Epithelial cell of proximal tubule (primary cell): Measurements from ENCODE around the gene MAN2B2. TPM values are rescaled to one million over a fixed set of nuclear protein-coding genes. Genes with fewer than 3 reads are reported as not detected.

Source experiments
- DNase-seq: peaks from one replicate; pipeline ENCODE4 v3.0.0-alpha.2; 2011; ENCODE audit warnings: low read depth
- H3K4me3 ChIP-seq: 2 replicates; pipeline ENCODE4 v1.5.1; 2011; ENCODE audit warnings: low read depth, mild to moderate bottlenecking, low read length
- total RNA-seq: library from RNA; depleted of rRNA; stranded (reverse); fragments of >200 nt; gene quantifications from 2 replicates; pipeline ENCODE4 v1.2.3, GENCODE V29; 2015
- TF ChIP-seq, protein P1 (sequence below): conservative IDR thresholded peaks from 2 replicates; pipeline ENCODE4 v1.5.1; 2012; ENCODE audit warnings: low read depth, mild to moderate bottlenecking, low read length

The MAN2B2 gene
- total RNA-seq, 1 donor from 2014 or later = 20.6 TPM

DNA sequence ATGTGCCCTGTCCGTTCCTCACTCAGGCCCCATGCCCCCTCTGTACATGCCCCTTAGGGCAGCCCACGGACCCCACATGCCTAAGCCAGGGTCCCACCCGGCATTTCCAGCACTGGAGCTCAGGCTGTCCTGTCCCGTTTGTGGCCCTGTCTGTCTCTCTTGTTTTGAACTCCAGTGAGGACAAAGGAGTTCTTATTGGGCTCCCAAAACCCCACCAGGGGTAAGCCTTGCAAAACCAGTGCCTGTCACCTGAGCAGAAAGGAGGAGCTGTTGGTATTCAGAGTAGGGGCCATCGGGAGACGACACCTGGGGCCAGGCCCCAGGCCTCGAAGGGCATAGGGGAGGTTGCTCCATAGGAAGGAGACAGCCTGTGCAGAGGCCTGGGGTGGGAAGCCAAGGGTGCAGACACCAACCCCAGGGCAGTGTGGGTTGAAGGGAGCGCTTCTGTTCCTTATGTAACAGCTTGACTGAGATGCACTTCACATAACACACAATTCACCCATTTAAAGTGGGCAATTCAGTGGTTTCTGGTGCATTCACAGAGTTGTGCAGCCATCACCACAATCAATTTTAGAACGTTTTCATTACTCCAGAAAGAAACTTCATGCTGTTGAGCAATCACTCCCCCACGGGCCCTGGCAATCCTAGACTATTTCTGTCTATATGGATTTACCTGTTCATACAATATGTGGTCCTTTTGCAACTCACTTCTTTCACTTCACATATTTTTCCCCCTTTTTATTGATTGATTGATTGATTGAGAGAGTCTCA, 31.7 kb downstream of the MAN2B2 start:
- TF ChIP-seq, protein P1, sequence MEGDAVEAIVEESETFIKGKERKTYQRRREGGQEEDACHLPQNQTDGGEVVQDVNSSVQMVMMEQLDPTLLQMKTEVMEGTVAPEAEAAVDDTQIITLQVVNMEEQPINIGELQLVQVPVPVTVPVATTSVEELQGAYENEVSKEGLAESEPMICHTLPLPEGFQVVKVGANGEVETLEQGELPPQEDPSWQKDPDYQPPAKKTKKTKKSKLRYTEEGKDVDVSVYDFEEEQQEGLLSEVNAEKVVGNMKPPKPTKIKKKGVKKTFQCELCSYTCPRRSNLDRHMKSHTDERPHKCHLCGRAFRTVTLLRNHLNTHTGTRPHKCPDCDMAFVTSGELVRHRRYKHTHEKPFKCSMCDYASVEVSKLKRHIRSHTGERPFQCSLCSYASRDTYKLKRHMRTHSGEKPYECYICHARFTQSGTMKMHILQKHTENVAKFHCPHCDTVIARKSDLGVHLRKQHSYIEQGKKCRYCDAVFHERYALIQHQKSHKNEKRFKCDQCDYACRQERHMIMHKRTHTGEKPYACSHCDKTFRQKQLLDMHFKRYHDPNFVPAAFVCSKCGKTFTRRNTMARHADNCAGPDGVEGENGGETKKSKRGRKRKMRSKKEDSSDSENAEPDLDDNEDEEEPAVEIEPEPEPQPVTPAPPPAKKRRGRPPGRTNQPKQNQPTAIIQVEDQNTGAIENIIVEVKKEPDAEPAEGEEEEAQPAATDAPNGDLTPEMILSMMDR = no peak
- no peak overlapping the region for H3K4me3 ChIP-seq
- DNase-seq = no peak

DNA sequence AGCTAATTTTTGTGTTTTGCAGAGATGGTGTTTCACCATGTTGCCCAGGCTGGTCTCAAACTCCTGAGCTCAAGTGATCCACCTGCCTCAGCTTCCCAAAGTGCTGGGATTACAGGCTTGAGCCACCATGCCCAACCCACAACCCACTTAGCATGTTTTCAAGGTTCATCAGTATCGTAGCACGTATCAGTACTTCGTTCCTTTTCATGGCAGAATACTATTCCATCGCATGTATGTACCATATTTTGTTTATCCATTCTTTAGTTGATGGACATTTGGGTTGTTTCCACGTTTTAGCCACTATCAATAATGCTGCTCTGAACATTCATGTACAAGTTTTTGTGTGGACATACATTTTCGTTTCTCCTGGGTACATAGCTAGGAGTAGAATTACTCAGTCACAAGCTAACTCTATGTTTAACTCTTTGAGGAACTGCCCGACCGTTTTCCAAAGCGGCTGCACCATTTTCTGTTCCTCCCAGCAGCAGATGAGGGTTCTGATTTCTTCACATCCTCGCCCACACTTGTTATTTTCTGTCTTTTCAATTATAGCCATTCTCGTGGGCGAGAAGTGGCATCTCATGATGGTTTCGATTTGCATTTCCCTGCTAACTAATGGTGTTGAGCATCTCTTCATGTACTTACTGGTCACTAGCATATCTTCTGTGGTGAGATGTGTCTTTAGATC, 32.5 kb downstream of the MAN2B2 start:
- DNase-seq = no peak
- TF ChIP-seq, protein P1 = no peak
- H3K4me3 ChIP-seq = no peak overlapping the region

DNA sequence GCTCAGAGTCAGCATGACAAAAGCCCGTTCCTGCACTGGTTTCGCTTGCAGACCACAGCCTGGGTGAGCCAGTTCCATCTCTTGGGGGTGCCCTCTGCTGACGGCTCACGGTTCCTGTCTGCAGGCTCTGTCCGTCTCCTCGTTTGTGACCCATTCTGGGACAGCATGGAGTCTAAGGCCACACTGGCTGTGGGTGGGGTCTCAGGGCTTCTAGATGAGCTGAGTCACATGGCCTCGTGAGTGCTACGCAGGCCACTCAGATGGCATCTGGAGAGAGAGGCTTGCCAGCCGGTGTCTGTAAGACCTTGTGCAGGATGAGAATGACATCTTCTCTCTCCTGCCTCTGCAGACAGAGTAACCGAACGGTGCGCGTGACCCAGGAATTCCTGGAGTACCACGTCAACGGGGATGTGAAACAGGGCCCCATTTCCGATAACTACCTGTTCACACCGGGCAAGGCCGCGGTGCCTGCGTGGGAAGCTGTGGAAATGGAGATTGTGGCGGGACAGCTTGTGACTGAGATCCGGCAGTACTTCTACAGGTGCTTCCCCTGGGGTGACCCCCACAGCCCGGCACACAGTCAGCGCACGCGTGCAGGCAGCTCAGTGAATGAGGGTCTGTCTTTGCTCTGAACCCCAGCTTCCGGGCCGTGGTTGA, 33.9 kb downstream of the MAN2B2 start:
- no peak for DNase-seq
- H3K4me3 ChIP-seq = no peak overlapping the region
- TF ChIP-seq, protein P1 = no peak

DNA sequence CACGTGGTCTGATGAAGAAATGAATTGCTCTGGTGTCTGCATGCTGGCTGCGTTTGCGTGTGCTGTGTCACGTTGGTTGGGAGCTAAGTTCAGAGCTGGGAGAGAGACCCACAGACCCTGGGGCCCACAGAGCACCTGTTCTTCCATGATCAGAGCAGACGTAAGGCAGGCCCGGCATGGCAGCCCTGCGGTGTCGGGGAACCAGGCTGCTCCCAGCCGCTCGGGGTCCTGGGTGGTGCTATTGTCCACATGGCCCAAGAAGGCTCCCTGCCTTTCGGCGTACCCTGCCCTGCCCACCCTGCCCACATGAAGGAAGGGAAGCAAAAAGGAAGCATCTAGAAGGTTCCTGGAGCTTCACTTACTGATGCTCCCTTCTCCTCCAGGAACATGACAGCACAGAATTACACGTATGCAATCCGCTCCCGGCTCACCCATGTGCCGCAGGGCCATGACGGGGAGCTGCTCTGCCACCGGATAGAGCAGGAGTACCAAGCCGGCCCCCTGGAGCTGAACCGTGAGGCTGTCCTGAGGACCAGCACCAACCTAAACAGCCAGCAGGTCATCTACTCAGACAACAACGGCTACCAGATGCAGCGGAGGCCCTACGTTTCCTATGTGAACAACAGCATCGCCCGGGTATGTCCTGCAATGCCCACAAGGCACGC, 34.6 kb downstream of the MAN2B2 start:
- TF ChIP-seq, protein P1 = no peak
- no peak for DNase-seq
- no peak overlapping the region for H3K4me3 ChIP-seq

DNA sequence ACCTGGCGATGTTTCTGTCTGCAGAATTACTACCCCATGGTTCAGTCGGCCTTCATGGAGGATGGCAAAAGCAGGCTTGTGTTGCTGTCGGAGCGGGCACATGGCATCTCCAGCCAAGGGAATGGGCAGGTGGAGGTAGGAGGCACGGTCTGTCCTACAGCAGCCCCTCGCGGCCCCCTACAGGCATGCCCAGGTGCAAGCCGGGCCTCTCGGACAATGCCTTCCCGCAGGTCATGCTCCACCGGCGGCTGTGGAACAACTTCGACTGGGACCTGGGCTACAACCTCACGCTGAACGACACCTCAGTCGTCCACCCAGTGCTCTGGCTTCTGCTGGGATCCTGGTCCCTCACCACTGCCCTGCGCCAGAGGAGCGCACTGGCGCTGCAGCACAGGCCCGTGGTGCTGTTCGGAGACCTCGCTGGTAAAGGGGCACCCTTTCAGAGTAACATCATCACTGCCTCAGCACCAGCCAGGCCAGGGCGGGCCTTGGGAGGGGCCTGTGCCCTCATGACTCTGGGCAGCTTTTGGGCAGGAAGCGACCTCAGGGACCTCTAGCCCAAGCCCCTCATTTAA, 36.0 kb downstream of the MAN2B2 start:
- TF ChIP-seq, protein P1 = no peak
- H3K4me3 ChIP-seq = no peak overlapping the region
- DNase-seq = no peak

DNA sequence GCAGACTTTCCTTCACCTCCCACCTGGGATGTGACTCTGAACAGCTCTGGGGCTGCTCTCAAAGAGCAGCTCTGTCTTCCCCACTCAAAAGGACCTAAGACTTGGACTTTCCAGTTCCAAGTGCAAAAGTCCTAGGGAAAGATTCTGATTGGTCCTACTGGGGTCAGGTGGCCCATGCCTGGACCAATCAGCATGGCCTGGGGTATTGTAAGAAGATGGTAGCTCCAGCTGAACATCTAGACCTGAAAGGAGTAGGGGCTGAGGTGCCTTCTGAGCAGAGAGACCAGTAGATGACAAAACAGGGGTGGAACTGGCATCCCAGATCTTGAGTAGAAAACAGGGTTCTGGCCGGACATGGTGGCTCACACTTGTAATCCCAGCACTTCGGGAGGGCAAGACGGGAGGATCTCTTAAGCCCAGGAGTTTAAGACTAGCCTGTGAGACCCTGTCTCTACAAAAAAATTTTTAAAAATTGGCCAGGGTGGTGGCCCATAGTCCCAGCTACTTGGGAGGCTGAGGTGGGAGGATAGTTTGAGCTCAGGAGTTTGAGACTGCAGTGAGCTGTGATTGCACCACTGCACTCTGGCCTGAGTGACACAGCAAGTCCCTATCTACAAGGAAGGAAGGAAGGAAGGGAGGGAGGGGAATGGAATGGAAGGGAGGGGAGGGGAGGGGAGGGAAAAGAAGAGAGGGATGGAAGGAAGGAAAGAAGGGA, 38.1 kb downstream of the MAN2B2 start:
- DNase-seq = no peak
- H3K4me3 ChIP-seq = no peak overlapping the region

More for the DNA sequence above, 38.1 kb downstream of the MAN2B2 start:
- TF ChIP-seq, protein P1 = no peak
